Keratinocyte (primary cell): ENCODE results near the gene ZBTB18. TPM values are rescaled to one million over a fixed set of nuclear protein-coding genes. Genes with fewer than 3 reads are reported as not detected.

Source experiments
- DNase-seq: peaks from one replicate; pipeline ENCODE4 v3.0.0-alpha.2; 2011; ENCODE audit warnings: low read depth, missing footprints, low spot score
- FAIRE-seq: peaks from 2 replicates; lab custom pipeline; 2011; peaks lifted over from hg19 to GRCh38; lab: Jason Lieb, UNC
- H2AFZ ChIP-seq: 2 replicates; pipeline ENCODE4 v1.6.0; 2012; ENCODE audit warnings: low read length, control low read depth, inconsistent platforms; ENCODE audit not compliant: control insufficient read depth
- H3K27ac ChIP-seq: 2 replicates; pipeline ENCODE4 v1.5.1; 2011; ENCODE audit warnings: low read length; ENCODE audit not compliant: control insufficient read depth, insufficient read depth
- H3K27me3 ChIP-seq: 3 replicates; pipeline ENCODE4 v1.6.0; 2011; ENCODE audit warnings: low read length; ENCODE audit not compliant: control insufficient read depth, insufficient read depth; ENCODE audit errors: extremely low read depth
- H3K36me3 ChIP-seq, 2 experiments: 2 replicates in 1 of 2; 3 replicates in 1 of 2; pipeline ENCODE4 v1.5.1; 2011; ENCODE audit warnings: low read length in 2 of 2, mild to moderate bottlenecking in 1 of 2; ENCODE audit not compliant: control insufficient read depth in 2 of 2, insufficient read depth in 2 of 2; ENCODE audit errors: extremely low read depth in 1 of 2
- H3K4me1 ChIP-seq: 3 replicates; pipeline ENCODE4 v1.5.1; 2011; ENCODE audit warnings: low read length; ENCODE audit not compliant: control insufficient read depth, insufficient read depth; ENCODE audit errors: extremely low read depth
- H3K4me2 ChIP-seq: 3 replicates; pipeline ENCODE4 v1.6.0; 2011; ENCODE audit warnings: low read depth, low read length; ENCODE audit not compliant: control insufficient read depth, insufficient read depth; ENCODE audit errors: extremely low read depth
- H3K4me3 ChIP-seq, 3 experiments: fragments of 200-600 bp in 1 of 3; sonication (generic) in 1 of 3; 2 replicates in 2 of 3; 3 replicates in 1 of 3; pipeline ENCODE4 v1.5.1; 2011 to 2016; ENCODE audit warnings: low read length in 3 of 3, mild to moderate bottlenecking in 3 of 3, control low read depth in 2 of 3, inconsistent platforms in 1 of 3, low read depth in 1 of 3, mixed read lengths in 1 of 3, mixed run types in 1 of 3, moderate library complexity in 1 of 3; ENCODE audit not compliant: control insufficient read depth in 2 of 3, insufficient read depth in 2 of 3; ENCODE audit errors: extremely low read depth in 1 of 3
- H3K79me2 ChIP-seq: 2 replicates; pipeline ENCODE4 v1.6.0; 2012; ENCODE audit warnings: low read length; ENCODE audit not compliant: control insufficient read depth, insufficient read depth
- H3K9ac ChIP-seq: 3 replicates; pipeline ENCODE4 v1.6.0; 2011; ENCODE audit warnings: low read length; ENCODE audit not compliant: control insufficient read depth, insufficient read depth; ENCODE audit errors: extremely low read depth
- H3K9me1 ChIP-seq: 3 replicates; pipeline ENCODE4 v1.6.0; 2011; ENCODE audit warnings: low read length; ENCODE audit not compliant: control insufficient read depth, insufficient read depth; ENCODE audit errors: extremely low read depth
- H3K9me3 ChIP-seq: 2 replicates; pipeline ENCODE4 v1.5.1; 2012; ENCODE audit warnings: low read depth, low read length; ENCODE audit not compliant: control insufficient read depth
- H4K20me1 ChIP-seq: 3 replicates; pipeline ENCODE4 v1.6.0; 2011; ENCODE audit warnings: low read length; ENCODE audit not compliant: control insufficient read depth, insufficient read depth; ENCODE audit errors: extremely low read depth
- EZH2 ChIP-seq: IDR thresholded peaks from one replicate; pipeline ENCODE4 v1.6.1; 2012; ENCODE audit warnings: inconsistent platforms, mild to moderate bottlenecking, low read length, moderate library complexity
- dilution Hi-C: fragments of 300-500 bp; cut with MboI; formaldehyde crosslinking; loops from one replicate; pipeline ENCODE4 v1.7.0; 2020; ENCODE audit warnings: low sequenced_read_pairs; ENCODE audit not compliant: extremely low pct_ligation_motif_present
- polyA plus RNA-seq, 5 experiments: library from polyadenylated mRNA; depleted of rRNA in 3 of 5; stranded (reverse) in 3 of 5; stranded (forward) in 1 of 5; unstranded in 1 of 5; fragments of >200 nt; gene quantifications; 1 replicate in 1 of 5; 2 replicates in 3 of 5; 3 replicates in 1 of 5; pipeline versions ENCODE4 v1.2.1 to v1.2.3, GENCODE V29; 2011 to 2012; ENCODE audit warnings: missing spikeins in 2 of 5, low read depth in 1 of 5, low replicate concordance in 1 of 5
- TF ChIP-seq, protein P1 (sequence below), 3 experiments: IDR thresholded peaks in 1 of 3; conservative IDR thresholded peaks in 1 of 3; optimal IDR thresholded peaks in 1 of 3; 2 replicates in 2 of 3; 3 replicates in 1 of 3; pipeline versions ENCODE3 to v1.5.1; 2011; ENCODE audit warnings: low read length in 3 of 3, mild to moderate bottlenecking in 3 of 3, moderate library complexity in 2 of 3, control low read depth in 1 of 3, inconsistent platforms in 1 of 3; ENCODE audit not compliant: insufficient read depth in 2 of 3; ENCODE audit errors: extremely low read depth in 1 of 3

Gene ZBTB18
- polyA plus RNA-seq, 1 donor (not counting 4 experiments of a cell fraction or from before 2014, with no cell fraction given) = 5.8 TPM

DNA sequence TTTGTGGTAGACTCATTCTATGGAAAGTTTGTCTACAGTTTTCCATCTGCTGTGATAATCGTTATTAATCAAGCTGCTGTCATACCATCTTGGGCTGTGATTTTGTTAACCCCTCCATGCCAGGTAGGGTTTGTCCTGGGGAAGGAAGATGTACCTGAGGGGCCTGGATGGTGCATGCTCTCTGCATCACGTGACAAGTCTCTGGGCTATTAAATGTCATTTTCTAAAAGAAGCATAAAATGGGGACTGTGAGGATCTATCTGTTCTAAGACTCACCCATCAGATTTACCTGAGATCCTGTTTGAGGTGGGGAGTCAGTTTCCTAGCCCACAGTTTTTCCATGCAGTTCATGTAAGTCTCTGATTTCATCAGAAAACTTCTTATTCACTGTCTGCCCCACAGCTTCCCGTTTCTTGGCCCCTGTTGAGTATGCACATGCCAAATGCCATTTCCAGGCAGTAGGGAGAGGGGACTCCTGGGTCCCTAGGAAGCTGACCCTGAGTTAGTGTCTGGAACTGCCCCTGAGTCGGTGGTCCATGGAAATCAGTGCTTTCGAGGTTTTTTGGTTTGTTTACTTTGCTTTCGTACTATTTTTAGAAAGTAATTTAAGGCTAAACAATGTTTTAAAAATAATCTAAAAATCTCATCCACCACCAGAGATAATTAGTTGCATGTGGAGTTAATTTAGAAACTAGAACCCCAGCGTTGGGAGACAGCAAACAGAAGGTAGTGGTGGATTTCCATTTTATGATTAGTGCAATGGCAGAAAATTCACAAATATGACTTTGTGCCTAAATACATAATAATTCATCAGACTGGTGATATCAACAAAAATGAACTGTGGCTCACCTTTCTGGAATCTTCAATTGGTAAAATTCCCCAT is 46.7 kb downstream of the ZBTB18 start:
- Histone ChIP-seq H3K79me2 (no peaks in the 10 kb centered on the region), H3K9ac (no peak overlapping the region), H3K27ac (no peak overlapping the region), H3K4me1 (no peaks in the 10 kb centered on the region), H3K27me3 (peaks cover 3% of the 10 kb centered on the region), H3K4me2 (no peak overlapping the region), H3K9me1 (no peaks in the 10 kb centered on the region), H3K4me3 (no peak overlapping the region), H2AFZ (no peak overlapping the region), H3K36me3 (no peaks in the 10 kb centered on the region), H4K20me1 (no peaks in the 10 kb centered on the region), H3K9me3 (peaks cover 4% of the 10 kb centered on the region)
- dilution Hi-C loops = no loop called here
- DNase-seq = no peak
- no peak for FAIRE-seq
- TF ChIP-seq, protein P1, sequence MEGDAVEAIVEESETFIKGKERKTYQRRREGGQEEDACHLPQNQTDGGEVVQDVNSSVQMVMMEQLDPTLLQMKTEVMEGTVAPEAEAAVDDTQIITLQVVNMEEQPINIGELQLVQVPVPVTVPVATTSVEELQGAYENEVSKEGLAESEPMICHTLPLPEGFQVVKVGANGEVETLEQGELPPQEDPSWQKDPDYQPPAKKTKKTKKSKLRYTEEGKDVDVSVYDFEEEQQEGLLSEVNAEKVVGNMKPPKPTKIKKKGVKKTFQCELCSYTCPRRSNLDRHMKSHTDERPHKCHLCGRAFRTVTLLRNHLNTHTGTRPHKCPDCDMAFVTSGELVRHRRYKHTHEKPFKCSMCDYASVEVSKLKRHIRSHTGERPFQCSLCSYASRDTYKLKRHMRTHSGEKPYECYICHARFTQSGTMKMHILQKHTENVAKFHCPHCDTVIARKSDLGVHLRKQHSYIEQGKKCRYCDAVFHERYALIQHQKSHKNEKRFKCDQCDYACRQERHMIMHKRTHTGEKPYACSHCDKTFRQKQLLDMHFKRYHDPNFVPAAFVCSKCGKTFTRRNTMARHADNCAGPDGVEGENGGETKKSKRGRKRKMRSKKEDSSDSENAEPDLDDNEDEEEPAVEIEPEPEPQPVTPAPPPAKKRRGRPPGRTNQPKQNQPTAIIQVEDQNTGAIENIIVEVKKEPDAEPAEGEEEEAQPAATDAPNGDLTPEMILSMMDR (optimal IDR thresholded peaks at IDR 0.05 in 1 of 3, IDR thresholded peaks at IDR 0.05 in 1 of 3, conservative IDR thresholded peaks at IDR 0.05 in 1 of 3; ENCODE audit: extremely low read depth in 1 of 3, insufficient read depth in 2 of 3, low read length in 3 of 3) = no peak
- no peak for TF ChIP-seq EZH2

GRCh38 chr1:244099258-244099930 is 48.3 kb downstream of the ZBTB18 start:
- H3K27ac ChIP-seq = no peak overlapping the region
- dilution Hi-C loops = no loop called here
- H3K9ac ChIP-seq = no peak overlapping the region
- no peaks in the 10 kb centered on the region for H3K9me1 ChIP-seq
- H3K27me3 ChIP-seq = peaks cover 3% of the 10 kb centered on the region
- no peaks in the 10 kb centered on the region for H3K36me3 ChIP-seq
- no peak for TF ChIP-seq EZH2
- TF ChIP-seq, protein P1 (optimal IDR thresholded peaks at IDR 0.05 in 1 of 3, IDR thresholded peaks at IDR 0.05 in 1 of 3, conservative IDR thresholded peaks at IDR 0.05 in 1 of 3; ENCODE audit: extremely low read depth in 1 of 3, insufficient read depth in 2 of 3, low read length in 3 of 3) = no peak
- H2AFZ ChIP-seq = peak overlapping the region; percentile 86
- H3K79me2 ChIP-seq = no peaks in the 10 kb centered on the region
- FAIRE-seq = peak; percentile 34
- no peaks in the 10 kb centered on the region for H4K20me1 ChIP-seq
- DNase-seq = no peak
- H3K9me3 ChIP-seq = peaks cover 4% of the 10 kb centered on the region
- H3K4me3 ChIP-seq = peak overlapping the region in 2 of 3 experiments; percentile 16
- H3K4me1 ChIP-seq = no peaks in the 10 kb centered on the region
- H3K4me2 ChIP-seq = peak overlapping the region; percentile 59
